Ishikawa (cell line): ENCODE measurements around the gene IZUMO1.

Experiments used
- CEBPB ChIP-seq: IDR thresholded peaks from 2 replicates; pipeline ENCODE4 v1.6.1; 2012
- CREB1 ChIP-seq: IDR thresholded peaks from 2 replicates; pipeline ENCODE4 v1.6.1; 2012; ENCODE audit warnings: low read depth
- EGR1 ChIP-seq: IDR thresholded peaks from 2 replicates; pipeline ENCODE4 v1.6.1; 2012
- EP300 ChIP-seq: IDR thresholded peaks from 2 replicates; pipeline ENCODE4 v1.6.1; 2012; ENCODE audit warnings: borderline replicate concordance
- FOXM1 ChIP-seq: IDR thresholded peaks from 2 replicates; pipeline ENCODE4 v1.6.1; 2012; ENCODE audit warnings: low read depth, borderline replicate concordance
- NFIC ChIP-seq: IDR thresholded peaks from 2 replicates; pipeline ENCODE4 v1.6.1; 2012
- RAD21 ChIP-seq: IDR thresholded peaks from 2 replicates; pipeline ENCODE4 v1.6.1; 2012; ENCODE audit warnings: low read depth
- TAF1 ChIP-seq: IDR thresholded peaks from 2 replicates; pipeline ENCODE4 v1.6.1; 2012; ENCODE audit warnings: low read depth, mild to moderate bottlenecking
- TCF12 ChIP-seq: IDR thresholded peaks from 2 replicates; pipeline ENCODE4 v1.6.1; 2012; ENCODE audit warnings: low read depth
- TEAD4 ChIP-seq: IDR thresholded peaks from 2 replicates; pipeline ENCODE4 v1.6.1; 2012
- YY1 ChIP-seq: IDR thresholded peaks from 2 replicates; pipeline ENCODE4 v1.6.1; 2012; ENCODE audit warnings: low read depth
- TF ChIP-seq, protein P1 (sequence below): IDR thresholded peaks from 2 replicates; pipeline ENCODE4 v1.6.1; 2012
- TF ChIP-seq, protein P2 (sequence below): IDR thresholded peaks from 2 replicates; pipeline ENCODE4 v1.6.1; 2012
- TF ChIP-seq, protein P3 (sequence below): IDR thresholded peaks from 2 replicates; pipeline ENCODE4 v1.6.1; 2012; ENCODE audit warnings: low read depth, mild to moderate bottlenecking

DNA sequence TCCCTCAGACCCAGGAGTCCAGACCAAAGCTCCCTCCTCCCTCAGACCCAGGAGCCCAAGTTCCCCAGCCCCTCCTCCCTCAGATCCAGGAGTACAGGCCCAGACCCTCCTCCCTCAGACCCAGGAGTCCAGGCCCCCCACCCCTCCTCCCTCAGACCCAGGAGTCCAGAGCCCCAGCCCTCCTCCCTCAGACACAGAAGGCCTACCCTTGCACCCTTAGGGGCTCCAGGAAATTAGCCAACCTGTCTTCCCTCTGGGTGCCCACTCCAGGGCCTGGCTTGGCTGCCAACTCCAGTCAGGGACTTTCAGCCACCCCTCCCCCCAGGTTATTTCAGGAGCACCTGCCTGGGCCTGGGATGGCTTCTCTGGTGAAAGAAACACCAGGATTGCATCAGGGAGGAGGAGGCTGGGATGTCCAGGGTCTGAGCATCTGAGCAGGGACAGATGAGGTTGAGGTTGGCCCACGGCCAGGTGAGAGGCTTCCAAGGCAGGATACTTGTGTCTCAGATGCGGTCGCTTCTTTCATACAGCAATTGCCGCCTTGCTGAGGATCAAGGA lies 8.5 kb upstream of the IZUMO1 start, which contains the start of gene FGF21:
- TF ChIP-seq EGR1 (no peak), FOXM1 (no peak), CEBPB (no peak), EP300 (no peak), RAD21 (no peak), YY1 (no peak), CREB1 (no peak), TAF1 (no peak), TEAD4 (no peak), NFIC (peak; percentile 8; the same call in 1 of the 2 replicates), TCF12 (no peak)
- TF ChIP-seq, protein P1, sequence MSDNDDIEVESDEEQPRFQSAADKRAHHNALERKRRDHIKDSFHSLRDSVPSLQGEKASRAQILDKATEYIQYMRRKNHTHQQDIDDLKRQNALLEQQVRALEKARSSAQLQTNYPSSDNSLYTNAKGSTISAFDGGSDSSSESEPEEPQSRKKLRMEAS = no peak
- TF ChIP-seq, protein P2, sequence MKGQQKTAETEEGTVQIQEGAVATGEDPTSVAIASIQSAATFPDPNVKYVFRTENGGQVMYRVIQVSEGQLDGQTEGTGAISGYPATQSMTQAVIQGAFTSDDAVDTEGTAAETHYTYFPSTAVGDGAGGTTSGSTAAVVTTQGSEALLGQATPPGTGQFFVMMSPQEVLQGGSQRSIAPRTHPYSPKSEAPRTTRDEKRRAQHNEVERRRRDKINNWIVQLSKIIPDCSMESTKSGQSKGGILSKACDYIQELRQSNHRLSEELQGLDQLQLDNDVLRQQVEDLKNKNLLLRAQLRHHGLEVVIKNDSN = no peak
- TF ChIP-seq, protein P3, sequence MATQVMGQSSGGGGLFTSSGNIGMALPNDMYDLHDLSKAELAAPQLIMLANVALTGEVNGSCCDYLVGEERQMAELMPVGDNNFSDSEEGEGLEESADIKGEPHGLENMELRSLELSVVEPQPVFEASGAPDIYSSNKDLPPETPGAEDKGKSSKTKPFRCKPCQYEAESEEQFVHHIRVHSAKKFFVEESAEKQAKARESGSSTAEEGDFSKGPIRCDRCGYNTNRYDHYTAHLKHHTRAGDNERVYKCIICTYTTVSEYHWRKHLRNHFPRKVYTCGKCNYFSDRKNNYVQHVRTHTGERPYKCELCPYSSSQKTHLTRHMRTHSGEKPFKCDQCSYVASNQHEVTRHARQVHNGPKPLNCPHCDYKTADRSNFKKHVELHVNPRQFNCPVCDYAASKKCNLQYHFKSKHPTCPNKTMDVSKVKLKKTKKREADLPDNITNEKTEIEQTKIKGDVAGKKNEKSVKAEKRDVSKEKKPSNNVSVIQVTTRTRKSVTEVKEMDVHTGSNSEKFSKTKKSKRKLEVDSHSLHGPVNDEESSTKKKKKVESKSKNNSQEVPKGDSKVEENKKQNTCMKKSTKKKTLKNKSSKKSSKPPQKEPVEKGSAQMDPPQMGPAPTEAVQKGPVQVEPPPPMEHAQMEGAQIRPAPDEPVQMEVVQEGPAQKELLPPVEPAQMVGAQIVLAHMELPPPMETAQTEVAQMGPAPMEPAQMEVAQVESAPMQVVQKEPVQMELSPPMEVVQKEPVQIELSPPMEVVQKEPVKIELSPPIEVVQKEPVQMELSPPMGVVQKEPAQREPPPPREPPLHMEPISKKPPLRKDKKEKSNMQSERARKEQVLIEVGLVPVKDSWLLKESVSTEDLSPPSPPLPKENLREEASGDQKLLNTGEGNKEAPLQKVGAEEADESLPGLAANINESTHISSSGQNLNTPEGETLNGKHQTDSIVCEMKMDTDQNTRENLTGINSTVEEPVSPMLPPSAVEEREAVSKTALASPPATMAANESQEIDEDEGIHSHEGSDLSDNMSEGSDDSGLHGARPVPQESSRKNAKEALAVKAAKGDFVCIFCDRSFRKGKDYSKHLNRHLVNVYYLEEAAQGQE = no peak
